Amygdala (tissue), 56 donors: ENCODE results near the gene MPIG6B.

Source experiments
- DNase-seq, 56 donors: peaks; one replicate each; lab custom pipeline; 2025; lab: John Stamatoyannopoulos, UW

Gene MPIG6B

DNA sequence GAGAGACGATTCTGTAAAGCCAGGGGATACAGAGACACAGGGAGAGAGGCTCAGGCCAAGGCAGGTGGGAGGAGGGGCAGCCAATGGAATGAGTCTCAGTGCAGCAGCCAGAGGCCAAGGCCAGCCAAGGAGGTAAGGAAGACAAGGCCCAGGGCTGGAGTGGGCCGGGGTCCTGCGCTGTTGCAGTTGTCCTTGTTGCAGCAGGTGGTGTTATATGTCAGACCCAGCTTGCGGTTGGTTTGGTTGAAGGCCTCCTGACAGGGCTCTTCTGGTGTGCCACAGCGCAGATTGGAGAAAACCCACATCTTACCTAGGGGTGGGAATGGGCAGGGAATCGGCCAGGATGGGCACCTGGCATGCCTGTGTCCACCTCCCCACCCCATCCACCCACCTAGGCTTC lies 4.2 kb upstream of the MPIG6B start:
- no peak for DNase-seq

DNA sequence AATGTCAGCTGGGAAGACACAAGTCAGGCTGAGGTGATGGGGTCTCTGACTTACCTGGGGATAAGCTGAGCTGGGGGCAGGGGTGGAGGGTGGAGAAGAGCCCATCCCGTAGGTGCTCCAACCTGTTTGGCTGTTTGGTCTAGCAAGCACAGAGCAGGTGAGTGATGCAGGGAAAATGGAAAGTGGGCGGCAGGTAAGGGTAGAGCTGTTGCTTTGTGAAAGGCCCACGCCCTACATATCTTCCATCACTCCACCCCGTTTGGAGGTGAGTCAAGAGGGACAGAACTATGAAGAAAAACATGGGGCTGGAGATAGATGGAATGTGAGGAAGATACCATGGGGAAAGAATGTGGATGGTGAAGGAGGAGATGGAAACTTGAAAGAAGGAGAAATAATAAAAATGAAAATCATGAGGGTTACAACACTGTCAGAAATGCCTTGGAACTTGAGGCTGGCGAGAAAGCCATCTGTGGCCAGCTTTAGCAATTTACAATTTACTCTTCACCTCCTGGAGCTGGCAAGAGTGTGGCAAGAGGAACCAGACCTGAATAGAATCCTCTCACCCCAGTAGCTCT lies 2.9 kb upstream of the MPIG6B start:
- DNase-seq: no peak

DNA sequence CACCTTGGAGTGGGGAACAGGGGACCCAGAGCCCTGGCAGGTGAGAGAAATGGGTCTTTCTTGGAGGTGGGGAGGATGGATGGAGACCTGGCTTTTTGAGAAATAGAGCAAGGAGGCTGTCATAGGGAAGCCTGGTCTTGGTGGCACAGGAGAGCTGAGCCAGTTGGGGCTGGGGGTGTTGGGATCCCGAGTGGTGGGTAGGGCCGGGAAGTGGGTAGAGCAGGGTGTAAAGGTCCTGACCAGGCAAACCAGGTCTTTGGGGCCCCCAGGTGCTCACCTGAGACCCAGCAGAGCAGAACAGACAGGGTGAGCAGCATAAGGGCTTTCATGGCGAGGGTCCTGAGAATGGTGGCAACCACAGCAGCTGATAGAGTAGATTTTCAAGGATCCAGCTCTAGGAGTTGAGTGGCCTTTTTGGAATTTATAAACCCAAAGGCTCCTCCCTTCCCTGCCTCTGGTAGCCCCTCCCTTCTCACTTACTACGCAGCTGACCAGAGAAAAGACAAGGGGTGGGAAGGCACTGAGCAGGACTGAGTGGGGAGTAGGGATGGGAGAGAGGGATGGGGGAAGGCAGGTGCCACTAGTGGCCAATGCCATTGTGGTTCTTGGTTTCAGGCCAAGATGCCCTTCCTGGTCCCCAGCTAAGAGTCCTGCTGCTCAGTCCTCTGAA lies 1.7 kb upstream of the MPIG6B start, which contains the start of gene LY6G6C:
Gene LY6G6C, minus strand, starts transcription at position 396 of the 670 bp plus-strand sequence. Its CDS starts 67 bp downstream, at position 329.
- no peak for DNase-seq

DNA sequence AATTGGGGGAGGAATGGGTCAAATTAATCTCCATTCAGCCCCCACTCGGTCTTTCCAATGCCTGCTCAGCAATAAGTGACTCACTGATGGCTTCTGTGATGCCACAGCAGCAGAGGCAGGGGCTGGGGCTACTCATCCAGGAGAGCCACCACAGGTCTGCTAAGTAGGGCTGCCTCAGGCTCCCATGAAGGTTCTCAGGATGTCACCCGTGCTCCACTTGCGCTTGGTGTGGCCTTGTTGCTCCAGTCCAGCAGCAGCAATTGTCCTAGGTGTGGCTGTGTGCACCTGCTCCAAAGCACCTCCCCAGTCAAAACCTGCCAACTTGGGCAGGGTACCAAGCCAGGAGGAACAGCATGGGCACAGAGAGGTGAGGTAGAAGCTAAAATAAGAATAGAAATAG lies 1.0 kb upstream of the MPIG6B start:
- DNase-seq: no peak

DNA sequence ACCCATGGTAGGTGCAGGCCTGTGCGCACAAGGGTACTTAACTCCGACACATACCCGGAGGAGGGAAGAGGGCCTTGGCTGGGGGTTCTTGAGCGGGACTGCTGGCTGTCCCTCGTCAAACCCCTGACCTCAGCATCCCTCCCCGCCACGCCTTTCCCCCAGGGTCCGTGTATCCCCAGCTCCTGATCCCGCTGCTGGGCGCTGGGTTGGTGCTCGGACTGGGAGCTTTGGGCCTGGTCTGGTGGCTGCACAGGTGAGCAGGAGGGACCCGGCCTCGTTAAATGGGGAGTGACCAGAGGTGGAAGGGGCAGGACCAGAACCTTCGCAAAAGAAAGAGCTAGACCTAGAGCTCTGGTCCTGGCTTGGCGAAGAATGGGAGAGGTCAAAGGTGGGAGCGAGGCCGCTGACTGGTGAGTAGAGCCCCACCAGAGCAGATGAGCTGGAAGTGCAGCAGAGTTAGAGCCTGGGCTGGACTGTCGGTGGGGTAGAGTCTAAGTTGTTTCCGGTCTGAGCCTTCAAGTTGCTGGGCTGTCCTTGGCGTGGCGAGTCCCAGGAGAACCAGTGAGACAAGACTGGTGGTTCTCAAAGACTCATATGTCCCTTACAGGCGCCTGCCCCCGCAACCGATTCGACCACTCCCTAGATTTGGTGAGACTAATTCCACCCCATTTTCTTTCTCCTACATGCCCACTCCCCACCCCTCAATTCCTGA lies 963 bp downstream of the MPIG6B start:
- no peak for DNase-seq

DNA sequence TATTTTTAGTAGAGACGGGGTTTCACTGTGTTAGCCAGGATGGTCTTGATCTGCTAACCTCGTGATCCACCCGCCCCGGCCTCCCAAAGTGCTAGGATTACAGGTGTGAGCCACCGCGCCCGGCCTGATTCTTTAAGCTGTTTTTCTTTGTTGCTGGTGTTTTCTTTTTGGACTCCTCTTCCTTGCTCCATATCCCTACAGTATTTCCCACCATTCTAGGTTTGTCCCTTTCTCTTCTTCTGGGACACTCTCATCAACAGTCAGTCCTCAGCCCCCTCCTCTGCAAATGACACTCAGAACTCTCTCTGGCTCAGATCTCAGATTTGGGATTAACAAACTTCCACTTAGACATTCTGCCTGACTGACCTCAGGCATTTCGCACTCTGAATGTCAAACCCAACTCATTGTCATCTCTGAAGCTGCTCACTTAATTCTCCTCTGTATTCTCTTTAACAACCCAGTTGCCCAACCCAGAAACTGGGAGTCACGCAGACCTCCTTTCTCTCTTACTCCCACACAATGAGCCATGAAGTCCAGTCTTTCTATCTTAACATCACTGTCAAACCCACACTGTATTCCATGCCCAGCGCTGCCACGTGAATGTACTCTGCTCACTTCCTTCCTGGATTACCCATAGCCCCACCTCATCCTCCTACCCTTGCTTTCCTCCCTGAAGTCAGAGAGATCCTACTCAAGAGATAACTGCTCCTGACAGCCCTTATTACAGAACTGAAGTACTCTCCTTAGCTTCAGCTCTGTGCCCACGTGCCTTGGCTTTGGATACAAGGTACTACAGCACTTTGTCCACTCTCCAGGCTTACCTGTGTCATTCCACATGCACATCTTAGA lies 2.6 kb downstream of the MPIG6B start:
- no peak for DNase-seq

DNA sequence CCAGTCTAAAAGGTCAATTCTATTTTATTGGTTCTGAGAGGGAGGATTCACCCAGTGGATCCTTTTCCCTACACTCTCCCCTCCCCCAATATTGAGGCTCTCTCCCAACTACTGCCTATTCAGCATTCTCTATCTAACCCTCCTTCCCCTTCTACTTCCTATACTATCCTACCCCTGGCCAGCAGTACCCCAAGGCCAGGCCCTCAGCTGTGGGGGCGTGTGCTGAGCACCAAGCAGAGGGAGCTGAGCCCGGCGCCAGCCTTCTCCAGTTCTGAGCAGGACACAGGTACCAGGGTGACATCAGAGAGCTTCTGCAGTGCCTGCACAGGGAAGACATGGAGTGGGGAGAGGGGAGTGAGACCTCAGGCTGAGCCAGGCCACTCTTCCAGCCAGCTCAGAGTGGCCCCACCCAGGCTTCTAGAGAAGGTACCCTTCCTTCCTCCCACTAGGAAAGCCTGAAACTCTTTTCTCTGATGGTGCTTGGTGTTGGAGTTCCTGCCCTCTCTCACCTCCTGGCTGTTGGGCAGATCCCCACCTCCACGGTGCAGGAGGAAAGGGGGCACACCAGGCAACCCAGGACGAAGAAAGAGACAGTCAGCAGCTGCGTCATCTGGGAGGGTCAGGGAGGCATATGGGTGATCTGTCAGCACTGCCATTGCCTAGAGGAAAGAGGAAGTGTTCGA lies 4.0 kb downstream of the MPIG6B start:
- DNase-seq: peak in 4 of 56 donors; percentile 6 to 34 (median 14)

DNA sequence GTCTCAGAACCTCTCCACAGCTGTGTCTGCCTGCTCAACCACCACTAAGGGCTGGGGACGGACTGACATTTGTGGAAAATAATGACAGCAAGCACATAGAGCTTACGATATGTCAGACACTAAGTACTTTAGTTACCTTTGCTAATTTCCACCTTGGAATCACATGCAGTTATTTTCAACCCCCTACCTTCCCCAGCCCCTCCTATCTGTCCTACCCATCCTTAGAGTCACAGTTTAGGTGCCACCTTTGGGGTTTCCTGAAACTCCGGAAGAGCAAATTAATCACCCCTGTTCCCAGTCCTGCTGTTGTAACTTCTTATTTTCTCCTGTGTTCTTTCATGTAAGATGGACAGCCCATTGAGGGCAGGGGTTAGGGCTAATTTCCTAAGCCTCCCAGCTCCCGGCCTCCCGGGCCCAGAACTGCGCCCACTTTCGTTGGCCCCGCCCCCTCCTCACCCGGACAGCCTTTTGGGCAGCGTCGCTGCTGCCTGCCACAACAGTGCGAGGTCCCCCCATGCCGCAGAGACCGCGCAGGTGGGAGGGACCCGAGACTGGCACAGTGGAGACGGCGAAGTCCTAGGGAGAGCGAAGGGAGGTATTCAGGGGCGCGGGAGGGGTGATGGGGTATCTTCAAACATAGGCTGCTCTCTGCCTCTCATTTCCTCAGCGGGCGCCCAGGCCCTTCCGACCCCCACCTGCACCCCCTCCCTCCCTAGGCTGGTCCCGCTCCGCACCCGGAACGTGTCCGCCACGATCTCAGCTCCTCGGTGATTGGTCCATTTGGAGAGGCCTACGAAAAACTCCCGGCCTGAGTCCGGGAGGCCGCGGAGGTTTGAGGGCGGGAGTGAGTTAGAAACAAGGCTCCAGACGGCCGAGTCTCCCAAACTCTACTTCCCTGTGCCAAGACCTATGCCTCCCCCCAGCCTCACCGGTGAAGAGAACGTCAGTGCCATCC lies 4.8 kb downstream of the MPIG6B start:
- no peak for DNase-seq

DNA sequence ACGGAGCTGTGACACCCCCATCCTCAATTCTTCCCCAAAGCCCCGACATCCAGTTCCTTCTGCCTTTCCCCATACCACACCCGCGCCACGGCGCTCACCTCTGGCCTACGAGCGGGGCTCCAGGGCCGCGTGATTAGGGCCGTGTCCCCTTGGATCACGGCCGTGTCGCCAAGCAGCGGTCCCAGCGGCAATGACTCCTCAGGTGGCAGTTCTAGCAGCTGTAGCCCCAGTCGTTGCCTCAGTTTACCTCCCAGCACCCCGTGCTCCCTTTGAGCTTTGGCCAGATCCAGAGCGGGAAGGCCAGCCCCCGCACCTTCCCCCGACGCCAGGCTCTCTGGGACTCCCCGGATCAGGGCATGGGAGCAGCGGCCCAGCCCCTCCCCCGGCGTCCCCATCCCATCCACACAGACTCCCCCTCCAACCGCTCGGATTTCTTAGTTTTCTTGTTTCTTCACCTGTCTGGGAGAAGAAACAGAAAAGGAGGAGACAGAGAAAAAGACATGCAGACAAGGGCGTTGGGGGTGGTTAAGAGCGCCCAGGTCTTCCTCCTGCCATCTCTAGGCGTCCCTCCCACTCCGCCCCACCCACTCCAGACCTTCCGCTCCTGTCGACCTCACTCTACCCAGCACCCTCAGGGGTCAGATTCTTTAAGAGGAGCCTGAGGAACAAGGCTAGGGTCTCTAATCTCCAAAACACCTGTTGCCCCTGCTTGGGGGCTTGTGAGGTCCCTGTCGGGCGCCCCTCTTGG lies 5.8 kb downstream of the MPIG6B start, which contains the start of gene DDAH2:
Gene DDAH2, minus strand, starts transcription at position 533 of the 748 bp plus-strand sequence. Its CDS starts 138 bp downstream, at position 395.
- peak in 1 of 56 donors; percentile 52 for DNase-seq

DNA sequence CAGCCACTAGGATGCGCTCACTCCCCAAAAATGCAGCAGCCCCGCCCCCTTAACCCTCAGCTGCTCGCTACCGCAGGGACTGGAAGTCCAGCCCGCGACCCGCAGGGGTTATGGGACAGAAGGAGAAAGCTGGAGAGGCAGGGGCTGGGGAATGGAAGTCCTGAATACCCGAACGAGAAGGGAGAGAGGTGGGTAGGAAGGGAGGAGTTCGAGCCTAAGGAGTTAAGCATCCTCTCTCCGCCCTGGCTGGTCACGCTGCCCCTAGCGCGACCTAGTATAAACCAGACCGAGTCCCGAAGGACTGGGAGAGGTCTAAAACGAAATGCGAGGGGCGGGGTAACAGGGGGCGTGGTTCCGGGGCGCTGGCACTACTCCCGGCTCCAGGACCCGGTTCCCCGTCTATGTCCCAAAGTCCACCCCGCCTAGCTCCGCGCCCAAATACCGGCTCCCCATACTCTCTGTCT lies 6.4 kb downstream of the MPIG6B start:
- DNase-seq: peak; percentile 19 to 89 (median 74)

DNA sequence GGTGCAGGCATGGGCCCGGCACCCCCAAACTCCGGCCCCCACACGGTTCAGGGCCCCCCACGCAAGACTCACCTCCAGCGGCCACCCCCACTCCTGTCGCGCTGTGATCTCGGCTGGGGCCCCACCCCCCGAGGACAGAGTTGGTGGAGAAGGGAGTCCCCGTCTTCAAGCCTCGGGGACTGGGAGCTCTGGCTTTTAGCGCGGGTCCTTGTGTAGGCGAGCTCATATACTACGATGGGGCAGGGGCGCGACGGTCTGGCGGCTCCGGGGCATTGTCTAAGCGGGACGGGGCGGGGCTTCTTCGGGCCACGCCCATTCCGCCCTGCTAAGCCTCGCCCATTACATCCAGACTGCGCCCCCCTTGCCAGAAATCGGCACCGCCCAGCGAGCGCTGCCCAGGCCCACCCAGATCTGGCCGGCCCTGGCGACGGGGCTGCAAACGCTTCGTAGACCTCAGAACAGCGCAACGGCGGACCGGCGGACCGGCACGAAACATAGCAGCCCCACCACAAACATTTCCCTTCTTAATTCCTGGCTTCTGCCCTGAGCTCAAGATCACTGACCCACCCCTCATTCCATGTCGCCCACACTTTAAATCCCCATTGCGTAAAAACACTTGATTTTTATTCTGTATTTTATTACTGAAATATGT lies 6.9 kb downstream of the MPIG6B start:
- DNase-seq: peak in 49 of 56 donors; percentile 12 to 80 (median 56)

DNA sequence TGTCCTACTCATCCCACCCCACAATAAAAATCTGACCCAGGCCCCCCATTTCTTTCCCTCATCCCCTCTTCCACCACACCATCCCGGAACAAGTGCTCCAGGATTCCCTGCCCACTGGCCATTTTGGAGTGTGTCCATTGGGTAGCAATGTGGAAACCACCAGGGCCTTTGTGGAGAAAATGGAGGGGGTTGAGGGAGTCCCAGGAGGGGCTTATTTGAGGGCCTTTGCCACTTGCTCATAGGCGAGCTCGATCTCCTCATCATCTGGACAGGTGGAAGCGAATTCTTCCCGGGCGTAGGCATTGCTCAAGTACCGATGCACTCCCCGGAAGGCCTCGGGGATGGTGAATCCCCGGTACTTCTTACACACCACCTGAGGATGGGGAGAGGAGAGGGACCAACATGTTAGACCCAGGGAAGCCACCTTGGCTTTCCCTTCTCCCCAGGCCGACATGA lies 7.5 kb downstream of the MPIG6B start:
- DNase-seq: no peak

DNA sequence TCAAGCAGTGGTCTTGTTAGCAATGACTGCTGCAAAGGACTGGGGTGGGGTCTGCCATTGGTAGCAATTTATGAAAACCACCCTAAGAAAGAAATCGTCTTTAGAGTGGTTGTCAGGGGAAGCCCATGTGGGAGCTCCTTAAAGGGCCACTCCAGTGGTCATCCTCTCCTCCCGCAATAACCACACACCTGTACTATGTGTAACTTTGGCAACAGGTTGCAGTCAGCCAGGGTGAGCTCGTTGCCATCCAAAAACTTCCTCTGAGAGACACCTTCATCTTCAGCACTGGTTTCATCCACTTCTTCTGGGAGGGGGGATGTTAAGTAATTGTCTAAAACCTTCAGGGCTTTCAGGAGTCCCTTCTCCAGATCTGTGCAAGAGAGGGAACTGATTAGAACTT lies 8.9 kb downstream of the MPIG6B start:
- no peak for DNase-seq

DNA sequence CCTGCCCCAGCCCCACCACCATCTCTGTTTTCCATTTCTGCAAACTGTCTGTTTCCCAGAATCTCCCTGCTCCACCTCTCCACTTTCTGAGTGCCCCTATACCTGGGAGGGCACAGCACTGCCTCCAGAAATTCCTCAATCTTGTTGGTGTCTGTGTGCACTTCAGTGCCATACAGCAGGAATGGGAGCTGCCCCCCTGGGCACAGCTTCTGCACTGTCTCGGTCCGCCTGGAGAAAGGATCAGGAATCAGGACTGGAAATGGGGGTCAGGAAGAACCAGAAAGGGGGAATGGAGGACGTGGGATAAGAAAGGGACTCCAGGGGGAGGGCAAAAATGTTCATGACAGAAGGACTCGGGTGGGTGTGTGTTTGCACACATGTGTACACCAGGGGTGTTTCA lies 10.6 kb downstream of the MPIG6B start:
- DNase-seq: no peak

DNA sequence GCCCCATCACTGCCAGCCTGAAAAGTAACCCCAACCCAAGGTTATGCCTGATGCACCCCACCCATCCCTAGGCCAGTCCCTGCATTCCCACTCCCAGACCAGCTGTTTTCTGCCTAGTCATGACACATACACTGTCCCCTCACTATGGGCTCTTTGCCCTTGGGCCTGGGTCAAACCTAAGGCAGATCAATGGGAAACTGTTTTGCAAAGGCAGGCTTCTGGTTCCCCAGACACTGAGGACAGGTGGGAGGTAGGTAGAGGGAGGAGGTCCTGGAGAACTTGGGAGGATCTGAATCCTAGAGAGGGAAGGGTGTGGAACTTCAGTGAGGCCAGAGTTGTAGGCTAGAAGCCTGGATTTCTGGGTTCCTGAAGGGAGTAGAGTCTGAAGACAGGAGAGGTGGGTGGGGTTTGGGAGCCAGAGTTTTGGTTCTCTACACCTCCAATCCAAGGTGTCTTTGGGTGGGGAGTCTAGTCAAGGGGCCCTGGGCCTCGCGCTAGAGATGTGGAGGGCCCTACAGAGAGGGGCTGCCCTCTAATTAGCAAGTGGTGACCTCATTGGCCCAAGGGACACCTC lies 11.2 kb downstream of the MPIG6B start:
- no peak for DNase-seq

DNA sequence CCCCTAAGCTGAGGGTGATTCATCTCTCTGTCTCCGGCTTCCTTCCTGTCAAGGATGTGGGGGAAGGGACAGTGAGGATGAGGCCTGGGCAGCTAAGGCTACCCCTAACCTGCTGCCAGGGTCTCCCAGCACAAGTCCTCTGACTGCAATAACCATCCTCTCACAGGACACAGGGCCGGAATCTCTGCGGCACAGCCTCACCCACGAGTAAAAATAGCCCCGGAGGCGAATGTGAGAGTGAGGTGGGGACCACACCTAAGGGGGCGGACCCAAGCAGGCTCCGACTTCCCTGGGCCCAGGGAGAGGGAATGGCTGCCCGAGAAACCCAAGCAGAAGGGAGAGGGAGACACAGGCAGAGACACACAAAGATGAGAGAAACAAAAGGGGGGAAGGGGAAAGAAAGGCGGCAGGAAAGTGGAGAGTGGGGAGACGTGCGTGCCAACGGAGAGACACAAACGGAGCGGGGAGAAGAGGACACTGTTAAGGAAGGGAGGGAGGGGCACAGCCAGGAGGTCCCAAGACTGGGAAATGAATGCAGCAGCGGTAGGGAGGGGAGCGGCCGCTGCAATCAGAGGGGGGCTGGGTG lies 11.7 kb downstream of the MPIG6B start:
- DNase-seq: peak in 1 of 56 donors; percentile 16
